ENCODE results near the gene PPM1H. TPM values are rescaled to one million over a fixed set of nuclear protein-coding genes. Genes with fewer than 3 reads are reported as not detected.

PPM1H gene
- total and polyA plus RNA-seq, 2 of the 8 experiments (the other 6 are each of a cell fraction or from before 2014, with no cell fraction given), result 16.4 to 36.1 TPM

- Histone ChIP-seq H3K27me3 (replicated peaks in 1 of 4; ENCODE audit: control insufficient read depth in 3 of 4, extremely low read depth in 1 of 4, insufficient read depth in 3 of 4, low read length in 3 of 4) (no peaks in the 10 kb centered on the region), H2BK12ac (ENCODE audit: low read depth, low read length) (no peak overlapping the region), H3K4me2 (ENCODE audit: insufficient read depth in 1 of 2, low read depth in 2 of 2, low read length in 2 of 2) (no peak overlapping the region), H2BK5ac (ENCODE audit: low read depth, low read length) (no peak overlapping the region), H3K4me1 (replicated peaks in 1 of 4; ENCODE audit: control insufficient read depth in 3 of 4, insufficient read depth in 4 of 4, low read length in 3 of 4) (peaks cover 3 to 18% (median 10%) of the 10 kb centered on the region in 4 experiments; a peak in 4 of 7 replicates), H4K5ac (ENCODE audit: insufficient read length, low read depth, low read length) (no peak overlapping the region), H4K8ac (ENCODE audit: extremely low read depth, insufficient read depth, low read length) (no peak overlapping the region), H3K56ac (replicated peaks; ENCODE audit: insufficient read length, low read depth, low read length) (no peak overlapping the region), H2BK20ac (ENCODE audit: low read length) (no peak overlapping the region), H2BK120ac (replicated peaks; ENCODE audit: low read depth, low read length) (no peak overlapping the region), H3K79me2 (ENCODE audit: control insufficient read depth in 1 of 2, insufficient read depth in 2 of 2, low read length in 2 of 2) (peaks cover 0 to 28% of the 10 kb centered on the region in 2 experiments; a peak in 2 of 4 replicates), H2AFZ (ENCODE audit: low read length) (no peak overlapping the region), H2AK5ac (ENCODE audit: low read depth, low read length) (no peak overlapping the region), H3K9me3 (ENCODE audit: insufficient read depth in 2 of 2, low read depth in 1 of 2, low read length in 1 of 2) (no peaks in the 10 kb centered on the region), H3K4ac (replicated peaks; ENCODE audit: insufficient read length, low read depth, low read length) (no peak overlapping the region), H3K23ac (ENCODE audit: insufficient read length) (no peak overlapping the region), H3K27ac (ENCODE audit: low read depth, low read length) (no peak overlapping the region), H4K91ac (replicated peaks; ENCODE audit: insufficient read length, low read length) (no peak overlapping the region), H4K20me1 (replicated peaks in 1 of 2; ENCODE audit: control insufficient read depth in 1 of 2, insufficient read depth in 2 of 2, low read length in 2 of 2) (peaks cover 0 to 2% of the 10 kb centered on the region in 2 experiments), H3K79me1 (ENCODE audit: low read depth, low read length) (no peaks in the 10 kb centered on the region; the same call in 1 of the 2 replicates), H3K23me2 (ENCODE audit: low read depth, low read length) (no peaks in the 10 kb centered on the region), H3K36me3 (ENCODE audit: control insufficient read depth in 2 of 4, insufficient read depth in 4 of 4, low read length in 3 of 4) (no peaks in the 10 kb centered on the region; a peak in 1 of 8 replicates), H3K18ac (ENCODE audit: extremely low read depth, low read length) (no peak overlapping the region), H3K9ac (replicated peaks in 1 of 4; ENCODE audit: extremely low read depth in 1 of 4, low read depth in 3 of 4, low read length in 3 of 4) (no peak overlapping the region), H3K14ac (ENCODE audit: insufficient read length) (no peak overlapping the region), H3K4me3 (ENCODE audit: extremely low read depth in 1 of 4, insufficient read depth in 2 of 4, low read depth in 3 of 4, low read length in 4 of 4) (no peak overlapping the region), H2BK15ac (ENCODE audit: low read length) (no peak overlapping the region)
- 84% methylated on average over 5 of the region's 5 CpGs; no CpG with 5 or more reads in 1 of the 2 experiments for WGBS, 2 experiments (ENCODE audit: extremely low coverage in 1 of 2, insufficient coverage in 1 of 2, insufficient read length in 1 of 2, insufficient replicate concordance in 2 of 2, low coverage in 1 of 2, low lambda C conversion rate in 2 of 2, missing lambda C conversion rate in 1 of 2)
- no peak for TF ChIP-seq CHD1 (IDR thresholded peaks at IDR 0.05; ENCODE audit: low read depth, low read length)
- no peak for TF ChIP-seq TEAD4 (IDR thresholded peaks at IDR 0.05; ENCODE audit: low read depth, low read length)
- DNase-seq (ENCODE audit: low read depth in 1 of 2, low spot score in 2 of 2), result no peak
- FAIRE-seq, result no peak
- POLR2A ChIA-PET (ENCODE audit: partially characterized antibody), result no interaction called here
- CTCF ChIA-PET (ENCODE audit: partially characterized antibody), result interaction anchor here (1.0 kb wide), 1 partner anchor 76 kb away, joined by 4 read pairs; no protein-coding TSS in a partner anchor
These were observed 74.9 kb downstream of the PPM1H start for GRCh38 chr12:62860020-62860419.
